ENCODE measurements around the gene PLXDC2. TPM values are rescaled to one million over a fixed set of nuclear protein-coding genes. Genes with fewer than 3 reads are reported as not detected.

Gene PLXDC2
- total and polyA plus RNA-seq, 2 donors, result 7.1 to 8.0 TPM

DNA sequence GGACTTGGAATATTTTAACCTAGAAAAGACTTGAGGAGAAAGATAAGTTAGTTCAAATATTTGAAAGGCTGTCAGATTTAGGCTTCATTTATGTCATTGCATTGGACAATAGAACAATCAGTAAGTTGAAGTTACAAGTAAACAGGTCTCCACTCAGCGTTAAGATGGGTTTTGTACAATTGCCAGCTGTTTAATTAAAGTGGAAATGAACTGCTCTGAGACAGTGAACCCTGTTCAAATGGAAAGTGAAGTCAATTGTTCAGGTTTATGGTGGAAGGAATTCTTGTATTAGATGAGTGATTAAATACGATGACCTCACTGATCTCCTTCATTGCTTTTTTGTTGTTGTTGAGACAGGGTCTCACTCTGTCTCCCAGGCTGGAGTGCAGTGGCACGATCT lies 151.7 kb downstream of the PLXDC2 start:
- H3K27me3 ChIP-seq (ENCODE audit: control insufficient read depth in 2 of 2, insufficient read depth in 1 of 2, low read length in 1 of 2), result no peaks in the 10 kb centered on the region
- DNase-seq (ENCODE audit: low read depth in 6 of 9, low spot score in 9 of 9), result no peak
- no peaks in the 10 kb centered on the region for H3K36me3 ChIP-seq (ENCODE audit: control insufficient read depth in 2 of 2, insufficient read depth in 2 of 2, low read length in 1 of 2)
- no peak overlapping the region for H3K27ac ChIP-seq (ENCODE audit: low read depth in 1 of 2, low read length in 1 of 2)
- H3K9me3 ChIP-seq (ENCODE audit: control insufficient read depth in 2 of 2, insufficient read depth in 1 of 2, low read length in 1 of 2), result no peaks in the 10 kb centered on the region
- whole genome bisulfite sequencing, result 93% methylated on average over 3 of the region's 3 CpGs
- H3K4me3 ChIP-seq (ENCODE audit: low read length in 2 of 2), result no peak overlapping the region
- no peaks in the 10 kb centered on the region for H3K4me1 ChIP-seq (ENCODE audit: control insufficient read depth in 2 of 2, insufficient read depth in 2 of 2, low read length in 2 of 2)

DNA sequence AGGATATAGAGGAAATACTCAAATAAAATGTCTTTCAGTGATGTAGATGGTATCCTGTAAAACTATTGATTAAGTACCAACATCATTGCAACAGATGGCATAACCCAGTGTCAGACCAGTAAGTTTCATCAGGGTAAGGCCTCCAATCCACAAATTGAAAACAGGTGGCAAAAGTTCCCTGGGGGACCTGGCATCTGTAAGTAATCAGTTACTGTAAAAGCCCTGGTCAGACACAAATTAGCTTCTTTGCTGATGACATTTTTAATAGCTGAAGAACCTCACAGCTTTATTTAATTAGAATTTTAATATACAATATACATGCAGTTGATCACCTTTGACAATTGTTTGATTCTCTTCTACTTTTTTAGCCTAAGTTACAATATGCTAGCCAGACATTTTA lies 152.5 kb downstream of the PLXDC2 start:
- DNase-seq (ENCODE audit: low read depth in 6 of 9, low spot score in 9 of 9), result no peak
- Histone ChIP-seq H3K36me3 (ENCODE audit: control insufficient read depth in 2 of 2, insufficient read depth in 2 of 2, low read length in 1 of 2) (no peaks in the 10 kb centered on the region), H3K27ac (ENCODE audit: low read depth in 1 of 2, low read length in 1 of 2) (no peak overlapping the region), H3K4me3 (ENCODE audit: low read length in 2 of 2) (no peak overlapping the region), H3K9me3 (ENCODE audit: control insufficient read depth in 2 of 2, insufficient read depth in 1 of 2, low read length in 1 of 2) (no peaks in the 10 kb centered on the region), H3K4me1 (ENCODE audit: control insufficient read depth in 2 of 2, insufficient read depth in 2 of 2, low read length in 2 of 2) (no peaks in the 10 kb centered on the region), H3K27me3 (ENCODE audit: control insufficient read depth in 2 of 2, insufficient read depth in 1 of 2, low read length in 1 of 2) (no peaks in the 10 kb centered on the region)

DNA sequence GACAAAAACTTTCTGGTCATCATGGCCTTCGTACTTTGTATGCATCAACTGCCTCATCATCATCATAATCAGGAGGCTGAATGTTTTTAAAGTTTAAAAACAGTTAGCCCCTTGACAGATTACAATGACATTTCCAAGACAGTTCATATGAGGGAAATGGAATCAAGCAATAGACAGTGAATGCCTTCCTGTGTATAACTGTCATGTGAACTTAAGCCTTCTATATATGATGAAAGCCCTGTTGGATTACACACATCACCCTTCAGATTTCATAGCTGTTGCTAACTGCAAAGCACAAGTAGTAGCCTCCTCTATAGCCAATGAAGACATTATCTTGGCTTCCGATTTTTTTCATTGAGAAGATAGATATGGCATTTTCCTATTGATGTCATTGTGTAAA lies 154.0 kb downstream of the PLXDC2 start:
- Histone ChIP-seq H3K4me1 (ENCODE audit: control insufficient read depth in 2 of 2, insufficient read depth in 2 of 2, low read length in 2 of 2) (no peaks in the 10 kb centered on the region), H3K36me3 (ENCODE audit: control insufficient read depth in 2 of 2, insufficient read depth in 2 of 2, low read length in 1 of 2) (no peaks in the 10 kb centered on the region), H3K27ac (ENCODE audit: low read depth in 1 of 2, low read length in 1 of 2) (no peak overlapping the region)

DNA sequence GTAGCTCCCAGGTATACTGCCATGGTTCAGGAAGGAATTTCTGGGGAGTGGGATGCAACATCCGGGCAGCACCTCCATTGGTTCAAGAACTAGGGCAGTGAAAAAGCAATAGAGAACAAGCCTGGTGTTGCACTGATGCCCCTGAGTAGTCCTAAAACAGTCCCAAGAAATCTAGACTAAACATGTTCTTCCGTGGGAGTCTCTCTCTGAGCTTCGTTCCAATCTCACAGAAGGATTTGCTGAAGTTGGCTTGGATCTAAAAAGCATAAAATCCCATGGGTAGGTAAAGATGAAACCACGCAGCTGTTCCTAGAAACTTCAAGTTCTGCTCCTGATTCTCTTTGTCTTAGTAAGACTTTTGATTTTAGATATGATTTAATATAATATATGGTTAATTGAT lies 154.5 kb downstream of the PLXDC2 start:
- H3K27me3 ChIP-seq (ENCODE audit: control insufficient read depth in 2 of 2, insufficient read depth in 1 of 2, low read length in 1 of 2), result no peaks in the 10 kb centered on the region
- whole genome bisulfite sequencing, result 91% methylated on average over 4 of the region's 4 CpGs
- H3K36me3 ChIP-seq (ENCODE audit: control insufficient read depth in 2 of 2, insufficient read depth in 2 of 2, low read length in 1 of 2), result no peaks in the 10 kb centered on the region
- no peak overlapping the region for H3K4me3 ChIP-seq (ENCODE audit: low read length in 2 of 2)
- no peak for DNase-seq (ENCODE audit: low read depth in 6 of 9, low spot score in 9 of 9)
- no peaks in the 10 kb centered on the region for H3K4me1 ChIP-seq (ENCODE audit: control insufficient read depth in 2 of 2, insufficient read depth in 2 of 2, low read length in 2 of 2)
- no peaks in the 10 kb centered on the region for H3K9me3 ChIP-seq (ENCODE audit: control insufficient read depth in 2 of 2, insufficient read depth in 1 of 2, low read length in 1 of 2)
- no peak overlapping the region for H3K27ac ChIP-seq (ENCODE audit: low read depth in 1 of 2, low read length in 1 of 2)

More for the DNA sequence above, 154.0 kb downstream of the PLXDC2 start:
- Histone ChIP-seq H3K9me3 (ENCODE audit: control insufficient read depth in 2 of 2, insufficient read depth in 1 of 2, low read length in 1 of 2) (no peaks in the 10 kb centered on the region), H3K27me3 (ENCODE audit: control insufficient read depth in 2 of 2, insufficient read depth in 1 of 2, low read length in 1 of 2) (no peaks in the 10 kb centered on the region), H3K4me3 (ENCODE audit: low read length in 2 of 2) (no peak overlapping the region)
- DNase-seq (ENCODE audit: low read depth in 6 of 9, low spot score in 9 of 9), result no peak
- WGBS, result 92% methylated on average over 2 of the region's 2 CpGs

DNA sequence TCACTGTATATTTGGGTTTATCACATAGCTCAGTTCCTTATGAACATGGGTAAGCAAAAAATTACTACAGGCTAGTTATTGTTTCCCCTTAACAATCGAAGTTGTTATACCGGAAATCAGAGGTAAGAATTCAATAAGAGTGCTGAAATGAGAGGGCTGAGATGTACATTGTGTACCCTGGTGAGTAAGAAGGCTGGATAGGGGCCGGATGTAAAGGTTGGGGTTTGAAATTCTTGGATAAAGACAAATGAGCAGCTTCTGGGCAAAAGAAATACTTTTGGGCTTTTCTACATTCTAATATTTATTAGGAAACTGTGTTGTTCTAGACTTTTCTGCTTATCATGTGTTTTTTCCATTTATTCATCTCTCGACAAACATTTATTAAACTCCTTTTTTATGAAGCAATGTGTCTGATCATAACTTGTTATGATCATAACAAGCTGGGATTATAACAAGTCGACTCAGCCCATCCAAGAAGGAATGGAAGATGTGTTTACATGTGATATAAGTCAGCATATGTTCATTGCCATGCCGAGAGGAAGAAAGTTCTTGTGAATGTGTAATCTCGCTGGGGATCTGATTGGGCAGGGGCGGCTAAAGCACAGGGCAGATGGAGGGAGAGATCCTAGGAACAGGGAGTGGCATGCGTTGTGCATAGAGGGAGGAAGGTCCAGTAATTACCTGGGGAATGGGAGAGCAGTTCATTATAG lies 155.3 kb downstream of the PLXDC2 start:
- Histone ChIP-seq H3K36me3 (ENCODE audit: control insufficient read depth in 2 of 2, insufficient read depth in 2 of 2, low read length in 1 of 2) (no peaks in the 10 kb centered on the region), H3K27ac (ENCODE audit: low read depth in 1 of 2, low read length in 1 of 2) (no peak overlapping the region), H3K27me3 (ENCODE audit: control insufficient read depth in 2 of 2, insufficient read depth in 1 of 2, low read length in 1 of 2) (no peaks in the 10 kb centered on the region), H3K4me1 (ENCODE audit: control insufficient read depth in 2 of 2, insufficient read depth in 2 of 2, low read length in 2 of 2) (no peaks in the 10 kb centered on the region), H3K4me3 (ENCODE audit: low read length in 2 of 2) (no peak overlapping the region), H3K9me3 (ENCODE audit: control insufficient read depth in 2 of 2, insufficient read depth in 1 of 2, low read length in 1 of 2) (no peaks in the 10 kb centered on the region)
- WGBS, result 83% methylated on average over 9 of the region's 9 CpGs
- DNase-seq (ENCODE audit: low read depth in 6 of 9, low spot score in 9 of 9), result no peak

DNA sequence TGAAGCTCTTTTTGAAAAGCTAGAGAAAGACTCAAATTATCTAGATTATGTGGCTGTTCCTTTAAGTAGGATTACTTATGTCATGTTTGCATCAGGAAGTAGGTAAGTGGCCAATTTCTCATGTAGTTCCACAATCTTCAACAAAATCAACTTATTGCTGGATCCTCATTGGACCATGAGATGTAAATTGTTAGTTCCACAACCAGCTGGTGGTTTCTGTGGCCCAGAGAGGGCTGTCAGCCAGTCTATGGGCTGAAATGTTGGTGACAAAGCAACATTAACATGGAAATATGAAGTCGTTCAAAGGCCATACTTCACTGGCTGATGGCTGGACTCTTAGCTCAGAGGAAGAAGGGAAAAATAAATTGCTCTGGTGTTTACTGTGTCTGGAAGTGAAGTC lies 157.9 kb downstream of the PLXDC2 start:
- Histone ChIP-seq H3K36me3 (ENCODE audit: control insufficient read depth in 2 of 2, insufficient read depth in 2 of 2, low read length in 1 of 2) (no peaks in the 10 kb centered on the region), H3K27me3 (ENCODE audit: control insufficient read depth in 2 of 2, insufficient read depth in 1 of 2, low read length in 1 of 2) (no peaks in the 10 kb centered on the region), H3K4me3 (ENCODE audit: low read length in 2 of 2) (no peak overlapping the region), H3K9me3 (ENCODE audit: control insufficient read depth in 2 of 2, insufficient read depth in 1 of 2, low read length in 1 of 2) (peaks cover 0 to 6% of the 10 kb centered on the region in 2 donors), H3K27ac (ENCODE audit: low read depth in 1 of 2, low read length in 1 of 2) (no peak overlapping the region), H3K4me1 (ENCODE audit: control insufficient read depth in 2 of 2, insufficient read depth in 2 of 2, low read length in 2 of 2) (no peaks in the 10 kb centered on the region)
- WGBS, result 80% methylated on average over 1 of the region's 1 CpG
- DNase-seq (ENCODE audit: low read depth in 6 of 9, low spot score in 9 of 9), result no peak

DNA sequence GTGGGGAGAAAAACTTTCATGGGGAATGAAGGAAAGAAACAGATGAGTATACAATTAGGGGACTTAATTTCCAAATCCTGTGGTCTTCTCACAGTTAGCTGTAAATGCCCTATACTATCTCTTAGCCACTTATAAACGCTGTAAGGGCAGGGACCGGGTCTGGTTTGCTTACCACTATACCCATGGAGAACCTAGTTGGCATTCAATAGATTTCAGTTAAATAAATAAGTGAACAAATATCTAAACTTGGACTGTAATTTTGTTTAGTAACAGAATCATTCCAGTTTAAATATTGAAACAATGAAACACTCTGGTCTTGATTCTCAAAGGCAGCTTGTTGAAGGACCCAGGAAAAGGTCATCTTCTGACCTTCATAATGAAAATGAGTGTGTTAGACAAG lies 158.3 kb downstream of the PLXDC2 start:
- Histone ChIP-seq H3K4me3 (ENCODE audit: low read length in 2 of 2) (no peak overlapping the region), H3K27me3 (ENCODE audit: control insufficient read depth in 2 of 2, insufficient read depth in 1 of 2, low read length in 1 of 2) (no peaks in the 10 kb centered on the region), H3K4me1 (ENCODE audit: control insufficient read depth in 2 of 2, insufficient read depth in 2 of 2, low read length in 2 of 2) (no peaks in the 10 kb centered on the region), H3K36me3 (ENCODE audit: control insufficient read depth in 2 of 2, insufficient read depth in 2 of 2, low read length in 1 of 2) (no peaks in the 10 kb centered on the region), H3K27ac (ENCODE audit: low read depth in 1 of 2, low read length in 1 of 2) (no peak overlapping the region), H3K9me3 (ENCODE audit: control insufficient read depth in 2 of 2, insufficient read depth in 1 of 2, low read length in 1 of 2) (peaks cover 0 to 6% of the 10 kb centered on the region in 2 donors)
- WGBS, result 96% methylated on average over 2 of the region's 2 CpGs
- DNase-seq (ENCODE audit: low read depth in 6 of 9, low spot score in 9 of 9), result no peak

DNA sequence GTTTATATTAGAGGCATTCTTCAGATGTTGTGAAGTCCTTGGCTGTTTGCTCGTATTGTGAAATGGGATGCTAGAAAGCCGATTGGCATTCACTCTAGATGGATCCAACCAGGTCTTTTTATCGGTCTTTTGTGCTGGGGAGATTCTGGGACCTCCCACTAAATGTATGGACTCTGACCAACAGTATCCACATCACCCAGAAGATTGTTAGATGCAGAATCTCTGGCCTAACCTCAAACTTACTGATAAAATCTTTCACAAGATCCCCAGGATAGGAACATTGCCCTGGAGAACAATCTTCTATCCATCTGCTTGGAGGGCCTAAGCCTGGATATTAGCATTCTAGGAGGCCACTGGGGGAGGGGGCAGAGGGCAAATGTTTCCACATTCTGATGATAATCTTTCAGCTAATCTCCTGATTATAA lies 160.9 kb downstream of the PLXDC2 start:
- Histone ChIP-seq H3K4me3 (ENCODE audit: low read length in 2 of 2) (no peak overlapping the region), H3K4me1 (ENCODE audit: control insufficient read depth in 2 of 2, insufficient read depth in 2 of 2, low read length in 2 of 2) (no peaks in the 10 kb centered on the region), H3K9me3 (ENCODE audit: control insufficient read depth in 2 of 2, insufficient read depth in 1 of 2, low read length in 1 of 2) (peaks cover 0 to 6% of the 10 kb centered on the region in 2 donors), H3K27ac (ENCODE audit: low read depth in 1 of 2, low read length in 1 of 2) (no peak overlapping the region), H3K27me3 (ENCODE audit: control insufficient read depth in 2 of 2, insufficient read depth in 1 of 2, low read length in 1 of 2) (no peaks in the 10 kb centered on the region), H3K36me3 (ENCODE audit: control insufficient read depth in 2 of 2, insufficient read depth in 2 of 2, low read length in 1 of 2) (no peaks in the 10 kb centered on the region)
- no peak for DNase-seq (ENCODE audit: low read depth in 6 of 9, low spot score in 9 of 9)
- 93% methylated on average over 3 of the region's 3 CpGs for WGBS

DNA sequence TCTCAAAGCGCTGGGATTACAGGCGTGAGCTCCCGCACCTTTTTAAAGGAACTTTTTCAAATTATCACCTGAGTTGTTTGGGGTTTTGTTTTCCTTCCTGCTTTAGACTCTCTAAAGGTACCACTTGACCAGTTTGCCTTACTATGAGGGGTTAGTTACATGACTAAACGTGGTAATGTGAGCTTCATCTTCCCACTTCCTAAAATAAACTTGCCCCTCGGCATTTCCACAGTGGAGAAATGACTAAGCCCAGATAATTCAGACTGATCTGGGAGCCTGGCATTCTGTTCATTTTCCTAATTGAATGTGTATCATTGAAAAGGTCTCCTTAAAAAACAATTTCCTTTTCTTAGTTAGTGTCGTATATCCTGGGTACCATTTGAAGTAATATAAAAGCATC lies 163.4 kb downstream of the PLXDC2 start:
- Histone ChIP-seq H3K27me3 (ENCODE audit: control insufficient read depth in 2 of 2, insufficient read depth in 1 of 2, low read length in 1 of 2) (no peaks in the 10 kb centered on the region), H3K4me3 (ENCODE audit: low read length in 2 of 2) (no peak overlapping the region), H3K27ac (ENCODE audit: low read depth in 1 of 2, low read length in 1 of 2) (no peak overlapping the region), H3K36me3 (ENCODE audit: control insufficient read depth in 2 of 2, insufficient read depth in 2 of 2, low read length in 1 of 2) (no peaks in the 10 kb centered on the region), H3K4me1 (ENCODE audit: control insufficient read depth in 2 of 2, insufficient read depth in 2 of 2, low read length in 2 of 2) (no peaks in the 10 kb centered on the region), H3K9me3 (ENCODE audit: control insufficient read depth in 2 of 2, insufficient read depth in 1 of 2, low read length in 1 of 2) (peaks cover 0 to 6% of the 10 kb centered on the region in 2 donors)
- DNase-seq (ENCODE audit: low read depth in 6 of 9, low spot score in 9 of 9), result no peak
- WGBS, result 92% methylated on average over 6 of the region's 6 CpGs
